ENCODE measurements around the gene FLT4.

- TF ChIP-seq CTCF (IDR thresholded peaks at IDR 0.05; ENCODE audit: low read depth, low read length) (no peak), EZH2phosphoT487 (IDR thresholded peaks at IDR 0.05; ENCODE audit: low read depth) (no peak)
Observed at GRCh38 chr5:180568914-180569313, 80.5 kb downstream of the FLT4 start.
